PC-3 (cell line): ENCODE data around the gene DCLK1.

Source experiments
- EZH2 ChIP-seq: fragments of 300-600 bp; sonication (generic); IDR thresholded peaks from one replicate; pipeline ENCODE4 v1.6.1; 2017; ENCODE audit warnings: antibody characterized with exemption, mild to moderate bottlenecking, low read length; ENCODE audit not compliant: unreplicated experiment
- TF ChIP-seq, protein P1 (sequence below): fragments of 300-600 bp; sonication (generic); conservative IDR thresholded peaks from 2 replicates; pipeline ENCODE4 v1.5.1; 2017; ENCODE audit warnings: antibody characterized with exemption, low read depth, mild to moderate bottlenecking, low read length

DNA sequence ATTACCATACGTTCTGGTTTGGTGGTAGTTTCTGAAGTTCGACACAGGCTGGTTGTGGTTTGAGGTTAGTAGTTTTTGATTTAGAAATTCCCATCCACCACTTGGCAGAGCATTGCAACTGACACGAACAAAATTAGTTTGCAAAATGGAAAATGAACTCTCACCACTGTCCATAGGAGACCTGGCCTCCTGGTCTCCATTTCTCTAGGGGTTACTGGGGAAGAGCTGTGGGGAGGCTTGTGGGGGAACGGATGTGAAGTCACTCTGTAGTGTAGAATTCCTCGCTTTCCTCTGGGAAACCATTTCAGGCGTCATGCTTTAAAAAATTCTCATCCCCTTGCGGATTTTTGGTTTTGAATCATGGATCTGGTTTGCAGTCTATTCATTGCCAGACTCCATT is 333.2 kb downstream of the DCLK1 start:
- TF ChIP-seq, protein P1, sequence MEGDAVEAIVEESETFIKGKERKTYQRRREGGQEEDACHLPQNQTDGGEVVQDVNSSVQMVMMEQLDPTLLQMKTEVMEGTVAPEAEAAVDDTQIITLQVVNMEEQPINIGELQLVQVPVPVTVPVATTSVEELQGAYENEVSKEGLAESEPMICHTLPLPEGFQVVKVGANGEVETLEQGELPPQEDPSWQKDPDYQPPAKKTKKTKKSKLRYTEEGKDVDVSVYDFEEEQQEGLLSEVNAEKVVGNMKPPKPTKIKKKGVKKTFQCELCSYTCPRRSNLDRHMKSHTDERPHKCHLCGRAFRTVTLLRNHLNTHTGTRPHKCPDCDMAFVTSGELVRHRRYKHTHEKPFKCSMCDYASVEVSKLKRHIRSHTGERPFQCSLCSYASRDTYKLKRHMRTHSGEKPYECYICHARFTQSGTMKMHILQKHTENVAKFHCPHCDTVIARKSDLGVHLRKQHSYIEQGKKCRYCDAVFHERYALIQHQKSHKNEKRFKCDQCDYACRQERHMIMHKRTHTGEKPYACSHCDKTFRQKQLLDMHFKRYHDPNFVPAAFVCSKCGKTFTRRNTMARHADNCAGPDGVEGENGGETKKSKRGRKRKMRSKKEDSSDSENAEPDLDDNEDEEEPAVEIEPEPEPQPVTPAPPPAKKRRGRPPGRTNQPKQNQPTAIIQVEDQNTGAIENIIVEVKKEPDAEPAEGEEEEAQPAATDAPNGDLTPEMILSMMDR = no peak
- no peak for TF ChIP-seq EZH2
